ENCODE data around the gene MROH7. TPM values are rescaled to one million over a fixed set of nuclear protein-coding genes. Genes with fewer than 3 reads are reported as not detected.
A peak's percentile ranks its signal among the peaks of the same experiment; 100 is the strongest.

MROH7 gene
- total and polyA plus RNA-seq, 2 donors from 2014 or later: 3.8 to 5.4 TPM

- no peaks in the 10 kb centered on the region for H3K27me3 ChIP-seq (ENCODE audit: control insufficient read depth, insufficient read depth, low read length)
- H3K9me3 ChIP-seq (ENCODE audit: control insufficient read depth in 2 of 3, insufficient read depth in 1 of 3, low read length in 3 of 3): peaks cover 0 to 7% (median 0%) of the 10 kb centered on the region in 3 donors
- no peak for DNase-seq
- no peak for TF ChIP-seq CTCF (IDR thresholded peaks at IDR 0.05; ENCODE audit: borderline replicate concordance, extremely low read depth, insufficient read depth)
- H3K9ac ChIP-seq (ENCODE audit: low read length in 3 of 3): no peak overlapping the region
- intact Hi-C loops (cut with DNase I): no loop called here
- no peaks in the 10 kb centered on the region for H3K36me3 ChIP-seq (ENCODE audit: control insufficient read depth in 2 of 3, insufficient read depth in 3 of 3, low read length in 3 of 3)
- peaks cover 0 to 8% (median 2%) of the 10 kb centered on the region in 3 donors for H3K4me1 ChIP-seq (ENCODE audit: control insufficient read depth in 2 of 3, insufficient read depth in 2 of 3, low read depth in 1 of 3, low read length in 3 of 3)
- no peak for FAIRE-seq
- H3K27ac ChIP-seq (ENCODE audit: low read depth in 2 of 2, low read length in 2 of 2): no peak overlapping the region
- no peak overlapping the region for H3K4me3 ChIP-seq (ENCODE audit: low read length in 3 of 3)
These were observed 2.1 kb downstream of the MROH7 start for GRCh38 chr1:54643736-54644135.

GRCh38 chr1:54645806-54646676, 4.5 kb downstream of the MROH7 start:
- no peak overlapping the region for H3K4me3 ChIP-seq (ENCODE audit: low read length in 3 of 3)
- no peaks in the 10 kb centered on the region for H3K27me3 ChIP-seq (ENCODE audit: control insufficient read depth, insufficient read depth, low read length)
- no peaks in the 10 kb centered on the region for H3K36me3 ChIP-seq (ENCODE audit: control insufficient read depth in 2 of 3, insufficient read depth in 3 of 3, low read length in 3 of 3)
- no peak overlapping the region for H3K27ac ChIP-seq (ENCODE audit: low read depth in 2 of 2, low read length in 2 of 2)
- peaks cover 0 to 7% (median 0%) of the 10 kb centered on the region in 3 donors for H3K9me3 ChIP-seq (ENCODE audit: control insufficient read depth in 2 of 3, insufficient read depth in 1 of 3, low read length in 3 of 3)
- TF ChIP-seq CTCF (IDR thresholded peaks at IDR 0.05; ENCODE audit: borderline replicate concordance, extremely low read depth, insufficient read depth): no peak
- intact Hi-C loops (cut with DNase I): no loop called here
- H3K9ac ChIP-seq (ENCODE audit: low read length in 3 of 3): no peak overlapping the region
- FAIRE-seq (no peak), DNase-seq (no peak)
- H3K4me1 ChIP-seq (ENCODE audit: control insufficient read depth in 2 of 3, insufficient read depth in 2 of 3, low read depth in 1 of 3, low read length in 3 of 3): peaks cover 3 to 24% (median 12%) of the 10 kb centered on the region in 3 donors

- Histone ChIP-seq H3K36me3 (ENCODE audit: control insufficient read depth in 2 of 3, insufficient read depth in 3 of 3, low read length in 3 of 3) (no peaks in the 10 kb centered on the region), H3K27me3 (ENCODE audit: control insufficient read depth, insufficient read depth, low read length) (no peaks in the 10 kb centered on the region), H3K4me3 (ENCODE audit: low read length in 3 of 3) (peak overlapping the region in 1 of 3 donors; percentile 22), H3K4me1 (ENCODE audit: control insufficient read depth in 2 of 3, insufficient read depth in 2 of 3, low read depth in 1 of 3, low read length in 3 of 3) (peaks cover 3 to 36% (median 24%) of the 10 kb centered on the region in 3 donors), H3K27ac (ENCODE audit: low read depth in 2 of 2, low read length in 2 of 2) (peak overlapping the region; percentile 1 to 27), H3K9ac (ENCODE audit: low read length in 3 of 3) (no peak overlapping the region), H3K9me3 (ENCODE audit: control insufficient read depth in 2 of 3, insufficient read depth in 1 of 3, low read length in 3 of 3) (no peaks in the 10 kb centered on the region)
- no peak for TF ChIP-seq CTCF (IDR thresholded peaks at IDR 0.05; ENCODE audit: borderline replicate concordance, extremely low read depth, insufficient read depth)
- intact Hi-C loops (cut with DNase I): no loop called here
- DNase-seq (peak in 4 of 5 donors; percentile 47 to 78 (median 64)), FAIRE-seq (no peak)
These were observed 7.7 kb downstream of the MROH7 start for GRCh38 chr1:54649130-54649898.
